HepG2 (cell line): Measurements from ENCODE around the gene EGFLAM. TPM values are rescaled to one million over a fixed set of nuclear protein-coding genes. Genes with fewer than 3 reads are reported as not detected.

Experiments used
- ATAC-seq: fragments of 200-7000 bp; cut with Tn5 transposase; 3 replicates; pipeline ENCODE4 v1.9.1; 2020; ENCODE audit warnings: mild to moderate bottlenecking, moderate library complexity
- BruUV-seq: library from RNA; stranded (reverse); fragments of 400-500 nt; replicated peaks from 2 replicates; lab custom pipeline; 2021; lab: Mats Ljungman, UMichigan
- CTCF ChIA-PET: fragments of 300-600 bp; formaldehyde crosslinking; extraction: SDS; loops from one replicate; lab custom pipeline; 2021; ENCODE audit warnings: low total read pairs, inconsistent platforms, low intra/inter-chr PET ratio; lab: Yijun Ruan, JAX
- POLR2A ChIA-PET: fragments of 350-600 bp; sonication (Branson Sonifier 250); formaldehyde crosslinking; loops from one replicate; lab custom pipeline; 2020; ENCODE audit warnings: antibody characterized with exemption, inconsistent platforms; lab: Yijun Ruan, JAX
- DNase-seq: peaks from one replicate; pipeline ENCODE4 v3.0.0-alpha.2; 2015; ENCODE audit warnings: low spot score
- FAIRE-seq: peaks from 3 replicates; lab custom pipeline; 2011; peaks lifted over from hg19 to GRCh38; lab: Jason Lieb, UNC
- H2AFZ ChIP-seq: one replicate; pipeline ENCODE4 v1.6.1; 2011; ENCODE audit warnings: low read length, inconsistent platforms
- H3K27ac ChIP-seq: fragments of 300-600 bp; 3 replicates; pipeline ENCODE4 v1.8.0; 2011; ENCODE audit warnings: mixed run types, mild to moderate bottlenecking, mixed read lengths, low read length, inconsistent platforms; ENCODE audit not compliant: insufficient read depth; ENCODE audit errors: extremely low read length
- H3K27me3 ChIP-seq, 2 experiments: fragments of 200-600 bp in 1 of 2; 2 replicates in 1 of 2; 3 replicates in 1 of 2; pipeline versions ENCODE4 v1.6.0 to v1.8.0; 2011; ENCODE audit warnings: low read length in 2 of 2, mild to moderate bottlenecking in 2 of 2, moderate library complexity in 2 of 2, inconsistent platforms in 1 of 2; ENCODE audit not compliant: insufficient read depth in 2 of 2, control insufficient read depth in 1 of 2
- H3K36me3 ChIP-seq, 2 experiments: fragments of 200-600 bp in 1 of 2; replicated peaks in 1 of 2; 2 replicates in 1 of 2; 3 replicates in 1 of 2; pipeline versions ENCODE4 v1.5.1 to v1.8.0; 2011; ENCODE audit warnings: low read length in 2 of 2, inconsistent platforms in 1 of 2; ENCODE audit not compliant: insufficient read depth in 2 of 2, control insufficient read depth in 1 of 2
- H3K4me1 ChIP-seq: 2 replicates; pipeline ENCODE4 v1.5.1; 2012; ENCODE audit warnings: low read length, inconsistent platforms; ENCODE audit not compliant: insufficient read depth
- H3K4me2 ChIP-seq: 2 replicates; pipeline ENCODE4 v1.6.0; 2011; ENCODE audit warnings: low read depth, low read length, inconsistent platforms
- H3K4me3 ChIP-seq, 3 experiments: fragments of 200-600 bp in 1 of 3; sonication (generic), shearing (Covaris generic) in 1 of 3; replicated peaks in 1 of 3; 2 replicates each; pipeline ENCODE4 v1.5.1; 2011 to 2016; ENCODE audit warnings: low read length in 3 of 3, inconsistent platforms in 2 of 3, low read depth in 2 of 3, mild to moderate bottlenecking in 2 of 3, control low read depth in 1 of 3, mixed read lengths in 1 of 3; ENCODE audit not compliant: insufficient read depth in 1 of 3
- H3K79me2 ChIP-seq: one replicate; pipeline ENCODE4 v1.6.1; 2011; ENCODE audit warnings: low read length, inconsistent platforms; ENCODE audit not compliant: insufficient read depth
- H3K9ac ChIP-seq: 2 replicates; pipeline ENCODE4 v1.6.0; 2011; ENCODE audit warnings: mild to moderate bottlenecking, low read depth, low read length, inconsistent platforms; ENCODE audit not compliant: insufficient read depth
- H3K9me3 ChIP-seq: 2 replicates; pipeline ENCODE4 v1.5.1; 2012; ENCODE audit warnings: mild to moderate bottlenecking, low read length
- H4K20me1 ChIP-seq: 2 replicates; pipeline ENCODE4 v1.6.0; 2011; ENCODE audit warnings: inconsistent platforms, mild to moderate bottlenecking, low read length, moderate library complexity; ENCODE audit not compliant: insufficient read depth
- GFI1 ChIP-seq: sonication (generic); formaldehyde crosslinking; IDR thresholded peaks from 2 replicates; pipeline ENCODE4 v1.5.0; 2020; ENCODE audit warnings: missing genetic modification reagents, mild to moderate bottlenecking, borderline replicate concordance
- KDM6A ChIP-seq: IDR thresholded peaks from 2 replicates; pipeline ENCODE4 v1.6.1; 2016; ENCODE audit warnings: low read depth
- NCOA2 ChIP-seq: sonication (generic); formaldehyde crosslinking; IDR thresholded peaks from 2 replicates; pipeline ENCODE4 v1.8.0; 2022; ENCODE audit warnings: inconsistent platforms
- RXRA ChIP-seq: sonication (generic); formaldehyde crosslinking; IDR thresholded peaks from 2 replicates; pipeline ENCODE4 v1.5.1; 2020; ENCODE audit warnings: missing genetic modification reagents
- ZNF3 ChIP-seq: IDR thresholded peaks from 2 replicates; pipeline ENCODE4 v1.7.0; 2017; ENCODE audit warnings: inconsistent platforms
- ZNF331 ChIP-seq: sonication (generic); formaldehyde crosslinking; IDR thresholded peaks from 2 replicates; pipeline ENCODE4 v1.4.0; 2020; ENCODE audit warnings: missing genetic modification reagents
- WGBS: methylation state at CpG from one replicate; pipeline ENCODE4 v1.1.6; 2017; ENCODE audit warnings: low lambda C conversion rate; 5-methylcytosine and 5-hydroxymethylcytosine counted together
- in situ Hi-C: cut with HindIII; loops from 2 replicates; pipeline ENCODE4 v1.10.0; 2017; ENCODE audit warnings: low pct_unique_long_range_greater_than_20kb; ENCODE audit not compliant: extremely low pct_ligation_motif_present
- intact Hi-C: fragments of 100-400 bp; cut with micrococcal nuclease; formaldehyde crosslinking; loops from one replicate; pipeline ENCODE4 v1.10.0; 2022; ENCODE audit not compliant: unreplicated experiment
- polyA plus RNA-seq, 8 experiments: library from polyadenylated mRNA; depleted of rRNA in 3 of 8; stranded (reverse) in 7 of 8; unstranded in 1 of 8; fragments of >200 nt; fragmentation: Illumina TruSeq in 4 of 8; extraction: Trizol in 4 of 8; gene quantifications; 2 replicates each; pipeline versions ENCODE4 v1.2.1 to v1.2.3, GENCODE V29; 2011 to 2016; ENCODE audit warnings: low read depth in 4 of 8, missing spikeins in 1 of 8, mixed read lengths in 1 of 8; ENCODE audit not compliant: insufficient read depth in 1 of 8
- total RNA-seq, 5 experiments: library from RNA; depleted of rRNA; stranded (reverse); fragments of >200 nt; fragmentation: Illumina TruSeq; extraction: Trizol; gene quantifications; 2 replicates each; pipeline ENCODE4 v1.2.3, GENCODE V29; 2016; ENCODE audit warnings: low read depth in 1 of 5
- TF ChIP-seq, protein P1 (sequence below): sonication (generic); formaldehyde crosslinking; IDR thresholded peaks from 2 replicates; pipeline ENCODE4 v1.4.0; 2020; ENCODE audit warnings: mild to moderate bottlenecking, missing genetic modification reagents
- TF ChIP-seq, protein P2 (sequence below): sonication (generic); formaldehyde crosslinking; IDR thresholded peaks from 2 replicates; pipeline ENCODE4 v1.5.0; 2020; ENCODE audit warnings: mild to moderate bottlenecking, missing genetic modification reagents, borderline replicate concordance

EGFLAM gene
- total and polyA plus RNA-seq, 2 of the 13 experiments (the other 11 are each of a cell fraction or from before 2014, with no cell fraction given), result not detected

DNA sequence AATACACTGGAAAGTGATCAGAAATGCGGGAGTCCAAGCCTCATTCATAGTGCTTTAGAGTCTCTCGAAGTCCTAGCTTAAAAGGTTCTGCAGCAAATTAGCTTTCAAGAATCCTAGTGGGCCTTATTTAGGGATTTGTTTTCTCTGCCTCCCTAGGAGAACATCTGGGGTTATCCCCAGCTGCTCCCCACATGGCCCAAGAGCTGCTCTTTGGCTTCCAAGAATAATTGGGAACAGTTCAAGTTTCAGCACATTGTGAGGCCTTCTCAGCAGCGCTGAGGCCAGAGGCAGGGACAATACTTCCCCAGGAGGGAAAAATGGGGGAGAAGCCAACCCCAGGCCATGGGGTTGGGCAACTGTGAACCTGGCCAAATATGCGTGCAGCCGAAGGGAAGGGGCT lies 189.4 kb downstream of the EGFLAM start:
- Histone ChIP-seq H3K4me2 (no peak overlapping the region), H3K27me3 (peaks cover 3 to 21% of the 10 kb centered on the region in 2 experiments; a peak in 2 of 5 replicates), H3K27ac (no peak overlapping the region), H3K4me3 (no peak overlapping the region), H3K36me3 (no peaks in the 10 kb centered on the region), H3K9me3 (no peaks in the 10 kb centered on the region), H3K9ac (no peak overlapping the region), H2AFZ (no peak overlapping the region), H4K20me1 (no peaks in the 10 kb centered on the region), H3K79me2 (no peaks in the 10 kb centered on the region), H3K4me1 (no peaks in the 10 kb centered on the region)
- DNase-seq (no peak), ATAC-seq (no peak), FAIRE-seq (no peak)
- ChIA-PET CTCF (no interaction called here), POLR2A (no interaction called here)
- BruUV-seq, result no TSS peak
- intact Hi-C loops, result no loop called here
- TF ChIP-seq ZNF331 (no peak), RXRA (no peak), ZNF3 (CRISPR knock-in tag) (no peak), GFI1 (CRISPR knock-in tag) (no peak), NCOA2 (CRISPR knock-in tag) (no peak), KDM6A (no peak)
- TF ChIP-seq, protein P1, sequence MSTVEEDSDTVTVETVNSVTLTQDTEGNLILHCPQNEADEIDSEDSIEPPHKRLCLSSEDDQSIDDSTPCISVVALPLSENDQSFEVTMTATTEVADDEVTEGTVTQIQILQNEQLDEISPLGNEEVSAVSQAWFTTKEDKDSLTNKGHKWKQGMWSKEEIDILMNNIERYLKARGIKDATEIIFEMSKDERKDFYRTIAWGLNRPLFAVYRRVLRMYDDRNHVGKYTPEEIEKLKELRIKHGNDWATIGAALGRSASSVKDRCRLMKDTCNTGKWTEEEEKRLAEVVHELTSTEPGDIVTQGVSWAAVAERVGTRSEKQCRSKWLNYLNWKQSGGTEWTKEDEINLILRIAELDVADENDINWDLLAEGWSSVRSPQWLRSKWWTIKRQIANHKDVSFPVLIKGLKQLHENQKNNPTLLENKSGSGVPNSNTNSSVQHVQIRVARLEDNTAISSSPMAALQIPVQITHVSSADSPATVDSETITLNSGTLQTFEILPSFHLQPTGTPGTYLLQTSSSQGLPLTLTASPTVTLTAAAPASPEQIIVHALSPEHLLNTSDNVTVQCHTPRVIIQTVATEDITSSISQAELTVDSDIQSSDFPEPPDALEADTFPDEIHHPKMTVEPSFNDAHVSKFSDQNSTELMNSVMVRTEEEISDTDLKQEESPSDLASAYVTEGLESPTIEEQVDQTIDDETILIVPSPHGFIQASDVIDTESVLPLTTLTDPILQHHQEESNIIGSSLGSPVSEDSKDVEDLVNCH (CRISPR knock-in tag), result no peak
- TF ChIP-seq, protein P2, sequence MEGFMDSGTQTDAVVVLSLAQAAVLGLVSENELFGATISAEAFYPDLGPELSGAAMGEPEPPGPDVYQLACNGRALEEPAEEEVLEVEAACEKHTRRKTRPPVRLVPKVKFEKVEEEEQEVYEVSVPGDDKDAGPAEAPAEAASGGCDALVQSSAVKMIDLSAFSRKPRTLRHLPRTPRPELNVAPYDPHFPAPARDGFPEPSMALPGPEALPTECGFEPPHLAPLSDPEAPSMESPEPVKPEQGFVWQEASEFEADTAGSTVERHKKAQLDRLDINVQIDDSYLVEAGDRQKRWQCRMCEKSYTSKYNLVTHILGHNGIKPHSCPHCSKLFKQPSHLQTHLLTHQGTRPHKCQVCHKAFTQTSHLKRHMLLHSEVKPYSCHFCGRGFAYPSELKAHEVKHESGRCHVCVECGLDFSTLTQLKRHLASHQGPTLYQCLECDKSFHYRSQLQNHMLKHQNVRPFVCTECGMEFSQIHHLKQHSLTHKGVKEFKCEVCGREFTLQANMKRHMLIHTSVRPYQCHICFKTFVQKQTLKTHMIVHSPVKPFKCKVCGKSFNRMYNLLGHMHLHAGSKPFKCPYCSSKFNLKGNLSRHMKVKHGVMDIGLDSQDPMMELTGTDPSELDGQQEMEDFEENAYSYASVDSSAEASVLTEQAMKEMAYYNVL, result no peak
- in situ Hi-C loops, result loop anchor here (10.0 kb wide), 1 partner anchor 107 kb away; the partner anchor contains the start of gene LIFR
- 77% methylated on average over 5 of the region's 5 CpGs for WGBS
